GM18861 (cell line): ENCODE data around the gene PLGLB2.
"Not testable (repeated sequence)": the region's sequence is repeated elsewhere in the genome, so short reads cannot be mapped to it uniquely, and the experiment has no call there.

Experiments
- ATAC-seq: cut with Tn5 transposase; IDR thresholded peaks from one replicate; pipeline ENCODE4 v1.9.1; 2021; ENCODE audit not compliant: unreplicated experiment

PLGLB2 gene

GRCh38 chr2:87747791-87748190, at the start of gene PLGLB2:
Gene PLGLB2, plus strand, starts transcription at chr2:87748087. Its CDS starts 67 bp downstream, at chr2:87748154.
- not testable (repeated sequence) for ATAC-seq

DNA sequence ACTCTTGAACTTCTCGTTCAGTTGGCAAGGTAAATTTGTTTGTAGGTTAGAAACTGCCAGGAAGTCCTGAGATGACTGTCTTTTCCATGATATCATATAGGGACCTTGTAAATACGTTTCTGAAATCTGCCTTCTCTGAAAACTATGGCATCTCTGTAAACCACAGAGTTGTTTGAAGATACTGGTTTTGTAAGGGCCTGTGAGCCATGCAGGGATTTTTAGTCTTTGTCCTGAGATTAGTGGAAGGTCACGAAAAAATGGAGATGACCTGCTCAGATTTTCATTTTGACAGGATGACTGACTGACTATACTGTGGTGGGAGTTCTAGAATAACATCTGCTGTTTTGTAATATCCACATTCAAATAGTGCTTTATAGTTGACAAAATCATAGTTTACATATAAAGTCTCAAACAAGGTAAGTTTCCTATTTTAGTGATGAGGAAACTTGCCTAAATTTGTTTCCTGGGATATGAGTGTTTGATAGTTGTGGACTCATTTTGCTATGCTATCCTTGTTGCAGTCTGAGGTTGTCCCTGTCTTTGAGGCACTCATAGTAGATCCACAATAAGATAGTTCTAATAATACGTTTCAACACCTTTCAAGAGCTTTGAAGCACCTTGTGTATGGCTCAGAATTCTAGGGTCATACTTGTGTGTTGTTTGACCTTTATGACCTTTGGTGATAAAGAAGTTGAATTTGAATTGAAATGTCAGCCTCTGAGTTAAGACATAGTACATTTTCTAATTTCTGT, 43.1 kb upstream of the PLGLB2 start:
- ATAC-seq: not testable (repeated sequence)

DNA sequence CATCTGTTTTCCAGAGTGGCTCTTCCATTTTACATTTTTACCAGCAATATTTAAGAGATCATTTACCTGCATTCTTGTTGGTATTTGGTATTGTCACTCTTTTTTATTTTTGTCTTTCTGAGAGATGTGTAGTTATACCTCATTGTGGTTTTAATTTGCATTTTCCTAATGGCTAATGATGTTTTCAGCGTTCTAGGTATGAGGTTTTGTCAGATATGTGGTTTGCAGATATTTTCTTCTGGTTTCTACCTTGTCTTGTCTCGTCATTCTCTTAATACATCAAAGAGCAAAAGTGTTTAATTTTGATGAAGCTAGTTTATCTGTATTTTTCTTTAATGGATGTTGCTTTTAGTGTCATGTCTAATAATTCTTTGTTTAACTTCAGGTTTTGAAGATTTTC, 39.5 kb upstream of the PLGLB2 start:
- ATAC-seq: peak; percentile 76

DNA sequence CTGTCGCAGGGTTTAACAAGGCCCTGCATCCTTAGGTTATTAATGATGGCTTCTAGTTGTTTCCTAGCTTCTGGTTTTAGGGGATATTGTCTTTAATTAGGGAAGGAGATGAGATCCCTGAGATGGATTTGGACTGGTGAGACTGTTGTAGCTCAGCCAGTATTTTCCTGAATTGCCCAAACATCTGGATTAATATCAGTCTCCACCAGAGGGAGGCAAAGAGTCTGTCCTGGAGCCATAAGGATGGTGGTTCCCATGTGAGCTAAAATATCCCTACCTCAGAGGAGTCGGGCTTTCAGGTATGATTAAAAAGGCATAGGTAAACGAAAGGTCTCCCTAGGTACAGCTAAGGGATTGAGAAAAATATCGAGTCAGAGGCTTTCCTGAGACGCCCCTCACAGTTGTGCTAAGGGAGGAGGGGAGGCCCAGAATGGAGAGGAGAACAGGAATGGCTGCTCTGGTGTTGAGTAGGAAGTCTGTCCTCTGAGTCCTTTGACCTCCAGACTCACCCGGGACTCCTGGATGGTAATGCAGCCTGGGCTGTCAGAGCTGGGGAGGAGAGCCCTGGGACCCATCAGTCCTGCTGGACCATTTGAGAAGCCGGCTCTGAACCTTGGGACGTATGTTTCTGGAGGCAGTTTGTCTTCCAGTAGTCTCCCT, 19.8 kb upstream of the PLGLB2 start:
- not testable (repeated sequence) for ATAC-seq

DNA sequence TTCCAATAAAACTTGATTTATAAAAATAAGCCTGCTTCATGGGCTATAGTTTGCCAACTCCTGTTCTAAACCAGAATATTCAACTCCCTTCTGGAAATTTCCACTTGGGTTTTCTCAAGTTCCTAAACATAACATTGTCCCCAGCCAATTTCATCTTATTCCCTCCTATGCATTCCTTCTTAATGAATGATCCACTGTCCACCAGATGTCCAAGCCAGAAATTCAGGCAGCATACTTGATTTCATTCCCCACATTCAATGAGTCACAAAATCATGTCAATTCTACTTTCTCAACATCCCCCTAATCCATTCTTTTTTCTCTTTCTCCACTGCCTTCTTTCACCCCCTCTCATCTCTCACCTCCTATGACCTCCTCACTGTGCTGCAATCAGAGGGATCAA, 7.0 kb upstream of the PLGLB2 start:
- not testable (repeated sequence) for ATAC-seq

- ATAC-seq: not testable (repeated sequence)
These were observed 5.3 kb upstream of the PLGLB2 start for GRCh38 chr2:87742393-87743108.

GRCh38 chr2:87743638-87744037, 4.2 kb upstream of the PLGLB2 start:
- not testable (repeated sequence) for ATAC-seq

DNA sequence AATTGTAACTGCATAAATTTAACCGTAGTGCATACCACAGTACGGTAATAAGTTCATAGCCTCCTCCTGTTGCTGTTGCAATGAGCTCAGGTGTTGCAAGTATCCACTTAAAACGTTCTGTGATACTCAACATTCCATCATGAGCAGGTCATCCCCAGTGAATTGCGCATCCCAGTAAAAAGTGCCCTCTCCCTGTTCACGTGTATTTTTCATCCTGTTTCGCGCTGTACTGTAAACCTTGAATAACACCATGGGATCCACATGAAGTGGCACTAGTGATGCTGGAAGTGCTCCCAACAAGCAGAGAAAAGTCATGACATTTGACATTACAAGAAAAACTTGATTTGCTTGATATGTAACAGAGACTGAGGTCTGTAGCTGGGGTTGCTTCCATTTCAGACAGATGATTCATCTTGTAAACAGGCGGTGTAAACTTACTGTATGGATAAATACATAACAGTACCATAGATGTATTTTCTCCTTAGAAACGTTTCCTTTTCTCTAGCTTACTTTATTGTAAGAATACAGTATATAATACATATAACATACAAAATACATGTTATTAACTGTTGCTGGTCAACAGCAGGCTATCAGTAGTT, 2.4 kb upstream of the PLGLB2 start:
- not testable (repeated sequence) for ATAC-seq

DNA sequence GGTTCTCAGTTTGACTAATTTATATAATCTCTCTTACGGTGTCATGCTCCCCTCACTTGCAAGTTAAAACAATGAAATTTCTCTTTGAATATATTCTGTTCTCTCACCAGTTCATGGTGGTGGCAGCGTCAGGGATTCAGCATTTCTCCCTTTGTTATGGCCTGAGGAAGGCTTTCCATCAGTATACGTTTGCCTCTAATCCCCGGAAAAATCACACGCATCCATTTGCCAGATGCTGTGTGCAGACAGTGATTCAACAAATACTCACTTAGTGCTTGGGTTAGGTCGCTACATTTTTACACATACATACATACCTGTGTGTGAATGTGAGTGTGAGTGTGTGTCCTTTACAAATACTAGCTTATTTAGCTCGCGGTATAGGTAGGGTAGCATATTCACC, 637 bp downstream of the PLGLB2 start:
- ATAC-seq: not testable (repeated sequence)

- ATAC-seq: not testable (repeated sequence)
These were observed 2.7 kb downstream of the PLGLB2 start for GRCh38 chr2:87750560-87750959.

- ATAC-seq: not testable (repeated sequence)
These were observed 6.9 kb downstream of the PLGLB2 start for GRCh38 chr2:87754759-87755158.
